Vagina (tissue), 2 donors: Measurements from ENCODE around the gene TOMT. TPM values are rescaled to one million over a fixed set of nuclear protein-coding genes. Genes with fewer than 3 reads are reported as not detected.

ENCODE experiments used
- DNase-seq, 2 donors: peaks; one replicate each; pipeline ENCODE4 v3.0.0-alpha.2; 2017; ENCODE audit errors: extremely low spot score in 2 of 2
- H3K27ac ChIP-seq: fragments of 200-600 bp; sonication (generic); one replicate; pipeline ENCODE4 v1.5.1; 2019
- H3K27me3 ChIP-seq: fragments of 200-600 bp; sonication (generic); one replicate; pipeline ENCODE4 v1.5.1; 2019
- H3K36me3 ChIP-seq, 2 donors: fragments of 200-600 bp; sonication (generic); one replicate each; pipeline ENCODE4 v1.5.1; 2017 to 2019
- H3K4me1 ChIP-seq: fragments of 200-600 bp; sonication (generic); one replicate; pipeline ENCODE4 v1.5.1; 2019
- H3K4me3 ChIP-seq, 2 donors: fragments of 200-600 bp; sonication (generic); 1 replicate in 1 of 2; 2 replicates in 1 of 2; pipeline ENCODE4 v1.5.1; 2016 to 2019
- H3K9me3 ChIP-seq: fragments of 200-600 bp; sonication (generic); one replicate; pipeline ENCODE4 v1.5.1; 2019
- CTCF ChIP-seq, 3 experiments: fragments of 450-650 bp in 2 of 3; fragments of 200-600 bp in 1 of 3; sonication (generic) in 1 of 3; IDR thresholded peaks; one replicate each; pipeline ENCODE4 v1.5.1; 2017 to 2019; ENCODE audit warnings: antibody characterized with exemption in 3 of 3, mild to moderate bottlenecking in 2 of 3, moderate library complexity in 2 of 3
- POLR2A ChIP-seq, 2 donors: fragments of 450-650 bp; IDR thresholded peaks; one replicate each; pipeline ENCODE4 v1.6.1; 2017; ENCODE audit warnings: antibody characterized with exemption in 2 of 2, mild to moderate bottlenecking in 2 of 2, moderate library complexity in 2 of 2
- POLR2AphosphoS5 ChIP-seq, 2 donors: sonication (generic); formaldehyde crosslinking; IDR thresholded peaks; one replicate each; pipeline ENCODE4 v1.9.0; 2017; ENCODE audit warnings: antibody characterized with exemption in 2 of 2, mild to moderate bottlenecking in 2 of 2, low read depth in 1 of 2; ENCODE audit not compliant: insufficient read depth in 1 of 2
- intact Hi-C: fragments of 100-400 bp; cut with DNase I; formaldehyde crosslinking; loops from one replicate; pipeline ENCODE4 v1.15.1; 2023
- microRNA-seq: library from miRNA; unstranded; fragments of <30 nt; microRNA quantifications from one replicate; pipeline ENCODE4, GENCODE V29; 2017; ENCODE audit warnings: borderline number of aligned reads, borderline replicate concordance
- small RNA-seq: library from RNA; depleted of rRNA; stranded (forward); fragments of <200 nt; gene quantifications from one replicate; pipeline ENCODE3, GENCODE V24; 2016
- total RNA-seq: library from RNA; depleted of rRNA; stranded (reverse); fragments of >200 nt; gene quantifications from one replicate; pipeline ENCODE4 v1.2.3, GENCODE V29; 2016

TOMT gene
- total RNA-seq, 1 donor from 2014 or later = not detected

- intact Hi-C loops = no loop called here
- H3K4me1 ChIP-seq = no peaks in the 10 kb centered on the region
- H3K27me3 ChIP-seq = no peaks in the 10 kb centered on the region
- H3K36me3 ChIP-seq = no peaks in the 10 kb centered on the region
- H3K27ac ChIP-seq = no peak overlapping the region
- H3K9me3 ChIP-seq = no peaks in the 10 kb centered on the region
- DNase-seq = no peak
- TF ChIP-seq POLR2A (IDR thresholded peaks at IDR 0.05) (no peak), CTCF (IDR thresholded peaks at IDR 0.05) (no peak), POLR2AphosphoS5 (IDR thresholded peaks at IDR 0.05; ENCODE audit: insufficient read depth in 1 of 2, low read depth in 1 of 2) (no peak)
- H3K4me3 ChIP-seq = no peak overlapping the region
These were observed 49.1 kb downstream of the TOMT start for GRCh38 chr11:72154816-72155215.

- H3K4me1 ChIP-seq = no peaks in the 10 kb centered on the region
- H3K36me3 ChIP-seq = no peaks in the 10 kb centered on the region
- intact Hi-C loops = no loop called here
- H3K4me3 ChIP-seq = no peak overlapping the region
- TF ChIP-seq POLR2AphosphoS5 (IDR thresholded peaks at IDR 0.05; ENCODE audit: insufficient read depth in 1 of 2, low read depth in 1 of 2) (no peak), CTCF (IDR thresholded peaks at IDR 0.05) (no peak), POLR2A (IDR thresholded peaks at IDR 0.05) (no peak)
- no peak overlapping the region for H3K27ac ChIP-seq
- H3K27me3 ChIP-seq = no peaks in the 10 kb centered on the region
- no peak for DNase-seq
- H3K9me3 ChIP-seq = no peaks in the 10 kb centered on the region
These were observed 50.0 kb downstream of the TOMT start for GRCh38 chr11:72155751-72156150.

- no peaks in the 10 kb centered on the region for H3K27me3 ChIP-seq
- intact Hi-C loops = no loop called here
- H3K36me3 ChIP-seq = no peaks in the 10 kb centered on the region
- no peak overlapping the region for H3K4me3 ChIP-seq
- no peak overlapping the region for H3K27ac ChIP-seq
- DNase-seq = no peak
- H3K4me1 ChIP-seq = no peaks in the 10 kb centered on the region
- TF ChIP-seq POLR2A (IDR thresholded peaks at IDR 0.05) (no peak), POLR2AphosphoS5 (IDR thresholded peaks at IDR 0.05; ENCODE audit: insufficient read depth in 1 of 2, low read depth in 1 of 2) (no peak), CTCF (IDR thresholded peaks at IDR 0.05) (no peak)
- no peaks in the 10 kb centered on the region for H3K9me3 ChIP-seq
These were observed 51.4 kb downstream of the TOMT start for GRCh38 chr11:72157131-72157530.

Small RNAs within 50 kb of the gene (microRNA-seq; reads per million reads assigned to microRNA genes)
- not detected for gene MIR3165

Small RNAs within 50 kb of the gene (small RNA-seq; reads per million reads assigned to genes)
- gene MIR3165 = not detected

Other genes starting within 250 kb of the TOMT start
- not detected for gene DEFB131B, start 227.5 kb upstream of the TOMT start, total RNA-seq
- gene XNDC1N, start 177.3 kb upstream of the TOMT start, total RNA-seq = 1.7 TPM
- 21.1 TPM for gene RNF121, start 176.9 kb upstream of the TOMT start, total RNA-seq
- gene IL18BP, start 107.0 kb upstream of the TOMT start, total RNA-seq = 2.7 TPM
- gene NUMA1, start 25.4 kb upstream of the TOMT start, total RNA-seq = 314 TPM
- gene LRRC51, start 25.1 kb upstream of the TOMT start, total RNA-seq = 5.6 TPM
- gene LAMTOR1, start 2.6 kb upstream of the TOMT start, total RNA-seq = 87.4 TPM
- gene ANAPC15, start 6.8 kb downstream of the TOMT start, total RNA-seq = 19.9 TPM
- gene FOLR3, start 29.8 kb downstream of the TOMT start, total RNA-seq = not detected
- gene FOLR1, start 86.2 kb downstream of the TOMT start, total RNA-seq = not detected
- 19.4 TPM for gene FOLR2, start 110.9 kb downstream of the TOMT start, total RNA-seq
- 69.2 TPM for gene INPPL1, start 118.8 kb downstream of the TOMT start, total RNA-seq
- gene PHOX2A, start 138.3 kb downstream of the TOMT start, total RNA-seq = 3.4 TPM